GM19023 (cell line): ENCODE data around the gene EPS15.

ENCODE experiments used
- ATAC-seq: cut with Tn5 transposase; IDR thresholded peaks from one replicate; pipeline ENCODE4 v1.9.1; 2021; ENCODE audit warnings: mild to moderate bottlenecking, moderate library complexity; ENCODE audit not compliant: unreplicated experiment

The EPS15 gene

DNA sequence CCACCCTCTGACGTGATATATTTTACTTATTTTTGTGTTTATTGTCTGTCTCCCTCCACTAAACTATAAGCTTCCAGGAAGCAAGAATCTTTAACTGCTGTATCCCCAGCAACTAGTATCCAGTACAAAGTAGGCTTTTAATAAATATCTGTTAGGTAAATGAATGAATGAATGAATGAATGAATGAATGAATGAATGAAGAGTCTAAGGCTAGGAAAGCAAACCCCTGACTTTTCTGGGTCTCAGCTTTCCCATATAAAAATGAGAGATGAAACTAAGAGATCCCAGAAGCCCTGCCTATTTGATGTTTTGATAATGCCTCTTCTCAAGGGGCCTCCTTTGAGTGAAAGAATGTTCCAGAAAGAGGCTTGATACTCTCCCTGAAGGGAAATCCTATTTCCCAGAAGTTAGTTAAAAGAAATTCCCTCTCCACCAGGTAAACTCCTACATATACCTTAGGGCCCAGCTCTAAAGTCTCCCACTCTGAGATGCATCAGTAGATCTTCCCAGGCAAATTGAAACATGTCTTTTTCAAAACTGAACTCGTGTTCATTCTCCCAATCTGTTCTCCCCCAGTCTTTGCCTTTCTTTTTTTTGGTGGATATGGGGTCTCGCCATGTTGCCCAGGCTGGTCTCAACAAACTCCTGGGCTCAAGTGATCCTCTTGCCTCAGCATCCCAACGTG is 196.5 kb downstream of the EPS15 start:
- no peak for ATAC-seq

DNA sequence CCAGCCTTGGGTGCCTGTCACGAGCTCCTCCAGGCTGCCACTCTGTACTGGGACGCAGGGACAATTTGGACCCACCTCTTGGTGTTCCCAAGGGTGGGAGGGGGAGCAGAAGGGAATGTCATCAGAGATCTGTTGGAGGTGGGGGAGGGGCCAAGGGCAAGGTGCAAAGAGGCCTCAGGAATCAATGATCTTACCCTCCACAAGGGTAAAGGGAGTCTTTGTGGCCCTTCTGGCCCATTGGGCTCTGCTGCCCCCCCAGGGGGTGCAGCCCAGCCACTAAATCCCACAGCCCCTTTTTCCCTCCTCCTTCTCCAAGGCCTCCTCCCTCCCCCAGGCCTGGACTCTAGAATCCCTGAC is 197.2 kb downstream of the EPS15 start:
- no peak for ATAC-seq

DNA sequence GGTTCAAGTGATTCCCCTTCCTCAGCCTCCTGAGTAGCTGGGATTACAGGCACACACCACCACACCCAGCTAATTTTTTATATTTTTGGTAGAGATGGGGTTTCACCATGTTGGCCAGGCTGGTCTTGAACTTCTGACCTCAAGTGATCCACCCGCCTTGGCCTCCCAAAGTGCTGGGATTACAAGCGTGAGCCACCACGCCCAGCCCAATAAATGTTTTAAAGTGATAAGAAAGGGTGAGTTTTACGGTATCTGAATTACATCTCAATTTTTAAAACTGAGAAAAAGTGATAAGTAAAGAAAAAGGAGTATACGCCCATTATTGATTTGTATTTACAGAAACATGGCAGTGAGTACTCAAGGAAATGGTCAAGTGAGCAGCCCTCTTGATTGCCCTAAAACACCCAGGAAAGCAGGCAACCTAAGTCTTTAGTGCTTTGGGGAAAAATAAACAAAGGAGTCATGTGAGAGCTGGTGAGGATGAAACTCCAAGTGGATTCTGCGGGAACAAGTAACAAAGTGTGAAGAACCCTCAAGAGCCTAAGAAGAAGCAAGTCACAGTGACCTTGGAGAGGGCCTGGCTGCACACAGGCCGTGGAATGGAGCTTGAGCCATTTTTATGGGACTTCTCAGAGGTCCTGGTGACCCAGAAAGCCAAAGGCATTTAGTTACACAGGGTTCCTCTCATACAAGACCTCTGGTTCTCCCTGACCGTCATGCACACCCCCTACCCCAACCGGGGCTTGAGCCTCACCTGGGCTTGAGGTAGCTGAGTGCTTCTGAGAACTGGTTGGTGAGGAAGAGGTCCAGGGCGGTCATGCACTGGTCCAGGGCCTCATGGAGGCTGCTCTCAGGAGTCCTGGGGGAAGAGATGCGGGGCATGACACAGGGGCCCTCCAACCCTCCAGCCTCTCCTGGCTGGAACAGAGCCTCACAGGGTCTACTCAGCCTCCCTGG is 197.8 kb downstream of the EPS15 start:
- ATAC-seq, result no peak

DNA sequence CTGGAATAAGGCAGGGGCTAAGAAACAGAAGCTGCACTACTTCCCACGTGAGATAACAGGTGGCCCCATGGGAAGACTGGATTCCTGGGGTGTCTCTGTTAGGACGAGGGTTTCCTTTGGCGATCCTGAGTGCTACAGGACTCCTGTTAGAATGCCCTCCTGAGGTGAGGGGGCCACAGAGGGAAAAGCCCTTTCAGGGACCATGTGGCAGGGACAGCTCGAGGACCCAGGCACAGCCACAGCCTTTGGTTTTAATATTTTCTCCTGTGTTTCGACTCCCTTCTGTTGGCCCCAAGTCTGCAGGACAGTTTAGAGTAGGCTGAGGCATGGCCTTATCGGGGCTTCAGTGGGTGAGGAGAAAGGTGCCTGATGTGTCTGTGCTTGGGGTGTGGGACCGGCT is 201.3 kb downstream of the EPS15 start:
- ATAC-seq, result no peak

DNA sequence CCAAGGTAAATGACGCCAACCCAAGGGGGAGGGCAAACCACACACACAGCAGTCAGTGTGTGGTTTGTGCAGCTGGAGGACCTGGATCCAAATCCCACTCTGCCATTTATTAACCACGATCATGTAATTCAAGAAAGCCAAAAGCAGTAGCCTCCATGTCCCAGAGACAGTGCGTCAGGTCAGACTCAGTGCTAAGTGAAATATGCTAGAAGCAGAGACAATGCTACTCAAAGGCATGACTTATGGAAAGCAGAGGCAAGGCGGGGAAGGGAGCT is 202.3 kb downstream of the EPS15 start:
- no peak for ATAC-seq

DNA sequence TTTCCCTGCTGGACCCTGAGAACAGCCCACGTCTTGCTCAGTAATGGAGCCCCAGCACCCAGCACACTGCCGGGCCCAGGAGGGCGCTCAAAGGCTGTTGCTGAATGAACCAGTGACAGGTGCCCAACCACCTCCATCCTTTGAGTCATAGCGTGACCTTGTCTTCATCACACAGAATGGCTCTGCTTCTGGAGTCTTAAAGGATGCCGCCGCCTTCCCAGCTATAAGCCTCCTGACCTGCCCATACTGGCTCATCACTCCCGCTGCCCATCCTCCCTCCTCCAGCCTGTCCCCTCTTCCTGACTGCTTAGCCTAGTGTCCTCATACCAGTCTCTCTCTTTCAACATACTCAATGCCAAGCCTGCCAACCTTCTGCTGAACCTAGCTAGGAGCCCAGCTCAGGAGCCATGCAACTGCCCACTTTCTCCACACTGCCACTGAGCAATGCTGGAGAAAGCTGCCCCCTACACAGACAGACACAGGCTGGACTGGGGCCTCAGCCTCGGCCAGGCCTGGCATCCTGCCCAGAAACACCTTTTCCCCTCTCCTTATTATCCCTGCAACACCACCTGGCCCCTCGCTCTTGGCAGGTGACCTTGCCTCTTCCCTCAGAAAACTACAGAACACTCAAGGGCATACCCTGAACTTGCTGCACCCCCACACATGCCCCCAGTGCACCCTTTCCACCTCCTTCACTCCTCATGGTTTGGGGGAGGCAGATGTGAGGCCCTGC is 202.8 kb downstream of the EPS15 start:
- ATAC-seq, result no peak

DNA sequence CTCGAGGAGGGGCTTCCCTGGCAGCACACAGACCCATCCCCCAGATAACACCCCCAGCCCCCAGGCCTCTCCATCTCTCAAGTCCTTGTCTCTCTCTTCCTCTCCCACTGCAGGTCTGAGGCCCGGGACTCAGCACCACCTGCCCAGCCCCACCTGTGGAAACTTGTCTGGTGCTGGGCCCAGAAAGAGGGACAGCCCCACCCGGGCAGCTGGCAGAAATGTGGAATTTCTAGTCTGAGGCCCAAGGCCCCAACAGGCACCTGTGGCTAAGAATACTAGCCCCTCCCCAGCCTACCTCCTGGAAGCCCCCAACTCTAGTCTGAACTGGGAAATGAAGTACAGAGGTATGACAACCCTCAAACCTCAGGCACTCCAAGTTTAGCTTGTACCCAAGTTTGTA is 204.1 kb downstream of the EPS15 start:
- ATAC-seq, result no peak

DNA sequence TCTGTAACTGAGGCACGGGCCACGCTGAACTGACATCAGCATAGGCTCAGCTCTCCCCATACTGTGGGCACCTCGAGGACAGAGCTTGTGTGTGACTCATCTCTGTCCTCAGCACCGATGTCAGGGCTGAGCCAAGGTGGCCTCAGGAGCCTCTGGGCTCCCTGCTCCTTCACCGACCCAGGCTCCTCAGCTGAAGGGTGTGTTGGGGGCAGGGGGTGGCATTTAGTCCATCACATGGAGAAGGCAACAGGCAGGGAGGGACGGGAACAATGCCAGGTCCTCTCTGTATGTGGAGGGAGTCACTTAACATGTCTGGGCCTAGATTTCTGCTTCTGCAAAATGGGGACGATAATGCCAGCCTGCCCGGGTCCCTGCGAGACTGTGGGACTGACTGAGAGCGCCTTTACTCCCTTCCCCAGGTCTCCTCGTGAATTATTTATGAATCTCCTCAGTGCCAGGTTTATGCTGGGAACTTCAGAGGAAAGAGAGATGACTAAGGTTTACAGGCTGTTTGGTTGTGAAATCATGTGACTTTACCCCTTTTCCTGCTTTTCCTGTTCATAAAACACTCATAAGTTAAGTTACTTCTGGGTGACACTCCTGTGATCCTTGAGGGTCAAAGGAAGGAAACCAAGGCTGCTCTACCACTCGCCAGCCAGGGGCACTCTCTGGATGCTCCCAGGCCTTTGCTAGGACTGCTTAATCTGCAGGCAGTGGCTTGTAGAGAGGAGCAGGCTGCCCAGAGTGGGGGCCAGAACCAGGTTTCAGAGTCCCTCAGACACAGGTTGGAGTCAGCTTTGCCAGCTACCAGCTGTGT is 204.9 kb downstream of the EPS15 start:
- no peak for ATAC-seq

DNA sequence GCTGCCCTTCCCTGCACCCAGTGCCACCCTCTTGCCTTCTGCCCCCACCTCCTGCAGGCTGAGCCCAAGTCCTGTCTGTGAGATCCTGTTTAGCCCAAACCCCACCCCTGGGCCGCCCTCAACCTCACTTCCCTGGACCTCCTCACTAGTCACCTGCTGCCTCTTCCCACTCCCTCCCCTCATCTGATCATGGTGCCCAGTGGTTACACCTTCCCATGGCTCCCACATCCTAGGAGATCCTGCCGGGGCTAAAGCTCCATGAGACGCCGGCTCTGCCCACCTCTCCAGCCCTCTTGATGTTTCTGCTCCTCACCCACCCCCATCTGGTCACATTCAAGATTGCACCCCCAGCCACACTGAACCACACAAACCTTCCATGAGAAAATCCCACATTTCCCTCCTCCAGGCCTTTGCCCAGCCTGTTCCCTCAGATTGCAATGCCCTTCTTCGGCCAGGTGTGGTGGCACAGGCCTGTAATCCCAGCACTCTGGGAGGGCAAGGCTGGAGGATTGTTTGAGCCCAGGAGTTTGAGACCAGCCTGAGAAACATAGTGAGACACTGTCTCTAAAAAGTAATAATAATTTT is 205.7 kb downstream of the EPS15 start:
- ATAC-seq, result no peak

DNA sequence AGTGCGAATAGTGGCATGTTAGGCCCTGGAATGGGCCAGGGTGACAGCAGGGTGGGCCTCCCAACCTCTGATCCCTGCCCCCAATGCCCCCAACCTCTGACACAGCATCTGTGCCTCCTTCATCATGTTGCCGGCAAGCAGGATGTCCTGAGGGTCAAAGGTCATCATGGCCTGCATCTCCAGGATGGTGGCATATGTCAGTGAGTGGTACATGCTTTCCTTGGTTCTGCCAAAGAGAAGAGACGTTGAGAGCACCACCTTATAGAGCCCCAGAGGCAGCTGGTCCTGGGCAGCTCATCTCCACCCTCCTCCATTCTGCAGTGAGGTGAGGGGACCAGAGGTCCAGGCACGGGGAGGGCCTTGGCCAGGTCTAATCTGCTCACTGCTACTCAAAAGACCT is 206.3 kb downstream of the EPS15 start:
- ATAC-seq, result no peak

DNA sequence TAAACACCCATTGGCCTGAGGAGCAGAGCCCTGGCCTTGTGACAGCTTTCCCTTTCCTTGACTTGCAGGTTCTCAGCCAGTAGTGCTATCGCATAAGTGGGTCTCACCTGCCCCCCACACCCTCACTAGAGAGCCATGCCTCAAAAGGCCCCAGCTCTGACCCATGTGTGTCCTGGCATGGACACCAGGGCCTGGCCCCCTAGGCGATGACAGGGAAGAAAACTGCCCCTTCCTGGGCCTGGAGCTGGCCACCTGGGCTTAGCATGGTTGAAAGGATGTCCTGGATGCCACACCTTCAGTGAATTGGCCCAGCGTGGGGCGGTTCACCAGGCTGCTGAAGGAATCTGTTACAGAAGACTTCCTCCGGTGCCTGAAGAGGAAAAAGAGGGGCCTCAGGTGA is 207.2 kb downstream of the EPS15 start:
- ATAC-seq, result no peak

DNA sequence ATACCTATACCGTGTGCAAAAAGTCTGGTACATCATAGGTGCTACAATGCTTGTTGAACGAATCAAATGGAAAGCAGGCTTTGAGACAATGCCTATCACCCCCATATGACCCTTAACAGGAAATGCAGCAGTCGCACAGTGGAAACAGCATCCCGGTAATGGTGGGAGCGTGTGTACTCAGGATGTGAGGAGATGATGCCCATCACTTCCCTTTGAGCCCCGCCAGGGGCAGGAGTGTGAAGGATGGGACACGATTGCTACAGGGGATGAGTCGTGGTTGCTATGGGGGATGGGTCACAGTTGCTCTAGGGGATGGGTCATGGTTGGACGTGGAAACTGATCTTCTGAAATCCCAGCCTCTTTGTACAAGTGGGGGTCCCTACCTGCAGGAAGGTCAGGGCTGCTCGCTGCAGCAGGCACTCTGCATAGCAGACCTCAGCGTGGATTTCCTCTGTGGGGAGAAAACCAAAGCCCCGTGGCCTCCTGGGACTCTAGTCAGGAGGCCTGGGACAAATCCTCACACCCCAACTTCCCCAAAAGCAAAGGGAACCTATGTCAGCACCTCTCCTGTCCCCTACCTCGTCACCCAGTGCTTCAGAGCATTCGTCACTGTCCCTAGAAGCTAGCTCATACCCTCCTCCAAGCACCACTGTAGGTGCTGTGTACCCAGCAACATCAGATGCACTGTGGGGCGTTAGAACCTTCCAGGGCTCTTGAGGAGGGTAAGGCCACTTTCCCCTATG is 208.0 kb downstream of the EPS15 start:
- no peak for ATAC-seq

DNA sequence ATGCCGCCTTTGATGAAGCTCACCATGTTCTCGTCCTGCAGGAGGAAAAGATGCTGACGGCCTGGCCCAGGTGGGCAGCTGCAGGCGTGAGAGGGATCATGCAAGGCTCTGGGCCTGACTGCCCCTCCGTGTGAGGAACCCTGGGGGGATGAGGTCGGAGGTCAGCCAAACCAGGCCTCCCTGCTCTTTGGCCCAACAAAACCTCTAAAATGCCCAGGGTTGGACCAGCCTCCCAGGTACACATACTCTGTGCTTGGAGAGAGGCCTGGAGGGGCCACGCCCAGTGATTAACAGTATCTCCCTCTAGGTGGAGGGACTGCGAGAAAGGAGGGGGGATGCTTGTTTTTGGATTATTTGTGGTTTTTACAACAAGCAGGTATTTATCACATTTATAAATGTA is 209.8 kb downstream of the EPS15 start:
- no peak for ATAC-seq

DNA sequence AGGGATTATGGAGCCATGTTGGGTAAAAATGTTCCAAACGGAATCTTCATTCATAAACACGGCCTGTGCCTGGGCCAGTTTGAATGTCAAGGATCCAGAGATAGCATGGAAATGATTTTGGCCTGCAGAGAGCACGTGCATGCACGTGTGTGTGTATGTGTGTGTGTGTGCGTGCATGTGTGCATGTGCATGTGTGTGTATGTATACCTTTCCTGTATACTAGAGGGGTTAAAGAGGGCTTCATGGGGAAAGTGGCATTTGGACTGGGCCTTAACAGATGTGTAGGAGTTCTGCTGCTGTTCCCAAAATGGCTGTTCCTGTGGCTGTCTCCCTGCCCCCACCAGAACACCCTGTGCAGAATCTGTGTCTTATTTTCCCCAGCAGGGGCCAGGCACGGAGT is 210.4 kb downstream of the EPS15 start:
- ATAC-seq, result no peak

DNA sequence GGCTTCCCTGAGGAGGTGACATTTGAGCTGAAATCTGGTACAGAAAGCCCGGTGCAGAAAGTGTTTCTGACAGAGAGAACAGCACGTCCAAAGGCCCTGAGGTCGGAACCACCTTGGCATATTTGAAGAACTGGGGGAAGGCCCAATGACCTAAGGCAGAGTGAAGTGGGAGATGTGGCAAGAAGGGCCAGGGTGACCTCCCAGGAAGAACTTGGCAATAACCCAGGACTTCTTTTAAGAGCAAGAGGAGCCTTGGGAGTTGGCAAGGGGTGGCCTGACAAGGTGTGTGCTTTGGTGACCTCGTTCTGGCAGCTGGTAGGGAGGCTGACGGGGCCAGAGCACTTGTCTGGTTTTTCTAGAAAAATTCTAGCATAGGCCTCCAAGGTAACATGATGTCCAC is 212.1 kb downstream of the EPS15 start:
- ATAC-seq, result no peak

DNA sequence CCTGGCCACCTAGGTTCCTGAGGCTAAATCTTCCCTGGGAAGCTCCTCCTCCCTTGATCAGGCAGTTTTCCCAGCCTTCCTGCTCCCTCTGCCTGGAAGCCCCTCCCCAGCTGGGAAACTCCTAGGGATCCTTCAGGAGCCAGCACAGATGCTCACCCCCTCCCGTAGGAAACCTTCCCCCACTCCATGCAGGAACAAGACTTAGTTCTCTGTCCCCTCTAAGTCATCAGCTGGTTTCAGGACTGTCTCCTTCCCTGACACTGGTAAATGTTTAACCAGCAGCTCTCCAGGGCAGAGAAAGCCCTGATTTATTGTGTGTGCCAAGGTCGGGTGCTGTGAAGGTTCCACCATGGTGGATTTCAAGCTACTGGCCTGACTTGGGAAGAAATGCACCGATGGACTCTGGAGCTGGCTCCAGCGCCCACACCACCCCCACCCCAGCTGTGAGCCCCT is 213.7 kb downstream of the EPS15 start:
- no peak for ATAC-seq

DNA sequence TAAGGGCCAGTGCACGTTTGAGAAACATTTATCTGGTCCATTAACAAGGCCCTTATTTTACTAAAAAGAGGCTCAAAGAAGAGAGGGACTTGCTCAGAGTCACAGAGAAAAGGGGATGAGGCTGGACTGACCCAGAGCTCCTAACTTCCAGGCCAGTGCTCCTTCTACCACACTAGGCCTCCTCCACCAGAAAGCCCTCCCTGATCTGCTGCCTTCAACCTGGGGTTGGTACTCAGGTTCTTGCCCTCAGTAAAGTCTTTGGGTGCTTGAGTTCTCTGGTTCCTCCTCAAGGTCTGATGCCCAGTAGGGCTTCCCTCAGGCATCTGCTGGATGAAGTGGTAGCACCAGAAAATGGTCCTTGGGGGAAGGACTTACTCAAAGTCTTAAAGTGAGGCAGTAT is 214.7 kb downstream of the EPS15 start:
- no peak for ATAC-seq
